ENCODE results near the gene CHD6.

GRCh38 chr20:41604002-41604401, 14.2 kb downstream of the CHD6 start:
- TF ChIP-seq POLR2AphosphoS5 (IDR thresholded peaks at IDR 0.05) (no peak), CTCF (IDR thresholded peaks at IDR 0.05) (no peak), POLR2A (IDR thresholded peaks at IDR 0.05) (no peak)

Data from upper lobe of left lung (tissue), 4 donors.